Measurements from ENCODE around the gene FAM241A.
"Not testable (repeated sequence)": the region's sequence is repeated elsewhere in the genome, so short reads cannot be mapped to it uniquely, and the experiment has no call there.

Gene FAM241A

GRCh38 chr4:112153211-112153791 lies 8.0 kb downstream of the FAM241A start:
- H3K9ac ChIP-seq (ENCODE audit: low read length) = no peak overlapping the region
- no peaks in the 10 kb centered on the region for H3K9me3 ChIP-seq (ENCODE audit: control insufficient read depth, insufficient read depth, low read depth, low read length)
- peaks cover 5% of the 10 kb centered on the region for H3K27me3 ChIP-seq (ENCODE audit: control insufficient read depth, insufficient read depth, low read length)
- H3K36me3 ChIP-seq (ENCODE audit: control insufficient read depth, insufficient read depth, low read length) = no peaks in the 10 kb centered on the region
- no peaks in the 10 kb centered on the region for H3K4me1 ChIP-seq (ENCODE audit: control insufficient read depth, insufficient read depth, low read length)
- H3K27ac ChIP-seq (ENCODE audit: low read depth, low read length) = no peak overlapping the region
- H3K4me3 ChIP-seq (ENCODE audit: low read depth, low read length) = no peak overlapping the region

- Histone ChIP-seq H3K4me1 (ENCODE audit: control insufficient read depth, insufficient read depth, low read length) (no peaks in the 10 kb centered on the region), H3K4me3 (ENCODE audit: low read depth, low read length) (no peak overlapping the region), H3K36me3 (ENCODE audit: control insufficient read depth, insufficient read depth, low read length) (no peaks in the 10 kb centered on the region), H3K9me3 (ENCODE audit: control insufficient read depth, insufficient read depth, low read depth, low read length) (no peaks in the 10 kb centered on the region), H3K27me3 (ENCODE audit: control insufficient read depth, insufficient read depth, low read length) (no peaks in the 10 kb centered on the region), H3K9ac (ENCODE audit: low read length) (no peak overlapping the region), H3K27ac (ENCODE audit: low read depth, low read length) (no peak overlapping the region)
Measured at GRCh38 chr4:112156112-112156511, 10.9 kb downstream of the FAM241A start.

GRCh38 chr4:112156553-112156952 lies 11.3 kb downstream of the FAM241A start:
- H3K36me3 ChIP-seq (ENCODE audit: control insufficient read depth, insufficient read depth, low read length) = no peaks in the 10 kb centered on the region
- no peak overlapping the region for H3K9ac ChIP-seq (ENCODE audit: low read length)
- H3K4me1 ChIP-seq (ENCODE audit: control insufficient read depth, insufficient read depth, low read length) = no peaks in the 10 kb centered on the region
- no peak overlapping the region for H3K27ac ChIP-seq (ENCODE audit: low read depth, low read length)
- no peaks in the 10 kb centered on the region for H3K27me3 ChIP-seq (ENCODE audit: control insufficient read depth, insufficient read depth, low read length)
- H3K4me3 ChIP-seq (ENCODE audit: low read depth, low read length) = no peak overlapping the region
- H3K9me3 ChIP-seq (ENCODE audit: control insufficient read depth, insufficient read depth, low read depth, low read length) = no peaks in the 10 kb centered on the region

GRCh38 chr4:112163706-112164105 lies 18.5 kb downstream of the FAM241A start:
- not testable (repeated sequence) for H3K4me3 ChIP-seq (ENCODE audit: low read depth, low read length); H3K27ac ChIP-seq (ENCODE audit: low read depth, low read length); H3K27me3 ChIP-seq (ENCODE audit: control insufficient read depth, insufficient read depth, low read length); H3K4me1 ChIP-seq (ENCODE audit: control insufficient read depth, insufficient read depth, low read length); H3K9ac ChIP-seq (ENCODE audit: low read length); H3K36me3 ChIP-seq (ENCODE audit: control insufficient read depth, insufficient read depth, low read length); H3K9me3 ChIP-seq (ENCODE audit: control insufficient read depth, insufficient read depth, low read depth, low read length)

GRCh38 chr4:112167794-112168193 lies 22.5 kb downstream of the FAM241A start:
- Histone ChIP-seq H3K4me3 (ENCODE audit: low read depth, low read length) (no peak overlapping the region), H3K9ac (ENCODE audit: low read length) (no peak overlapping the region), H3K36me3 (ENCODE audit: control insufficient read depth, insufficient read depth, low read length) (no peaks in the 10 kb centered on the region), H3K27me3 (ENCODE audit: control insufficient read depth, insufficient read depth, low read length) (no peaks in the 10 kb centered on the region), H3K27ac (ENCODE audit: low read depth, low read length) (no peak overlapping the region), H3K4me1 (ENCODE audit: control insufficient read depth, insufficient read depth, low read length) (no peaks in the 10 kb centered on the region), H3K9me3 (ENCODE audit: control insufficient read depth, insufficient read depth, low read depth, low read length) (no peaks in the 10 kb centered on the region)

GRCh38 chr4:112168719-112169500 lies 23.7 kb downstream of the FAM241A start:
- Histone ChIP-seq H3K27me3 (ENCODE audit: control insufficient read depth, insufficient read depth, low read length) (no peaks in the 10 kb centered on the region), H3K27ac (ENCODE audit: low read depth, low read length) (no peak overlapping the region), H3K4me3 (ENCODE audit: low read depth, low read length) (no peak overlapping the region), H3K36me3 (ENCODE audit: control insufficient read depth, insufficient read depth, low read length) (no peaks in the 10 kb centered on the region), H3K9ac (ENCODE audit: low read length) (no peak overlapping the region), H3K4me1 (ENCODE audit: control insufficient read depth, insufficient read depth, low read length) (no peaks in the 10 kb centered on the region), H3K9me3 (ENCODE audit: control insufficient read depth, insufficient read depth, low read depth, low read length) (no peaks in the 10 kb centered on the region)

GRCh38 chr4:112170451-112170993 lies 25.3 kb downstream of the FAM241A start:
- Histone ChIP-seq H3K36me3 (ENCODE audit: control insufficient read depth, insufficient read depth, low read length) (no peaks in the 10 kb centered on the region), H3K4me3 (ENCODE audit: low read depth, low read length) (no peak overlapping the region), H3K4me1 (ENCODE audit: control insufficient read depth, insufficient read depth, low read length) (no peaks in the 10 kb centered on the region), H3K27me3 (ENCODE audit: control insufficient read depth, insufficient read depth, low read length) (no peaks in the 10 kb centered on the region), H3K9me3 (ENCODE audit: control insufficient read depth, insufficient read depth, low read depth, low read length) (no peaks in the 10 kb centered on the region), H3K9ac (ENCODE audit: low read length) (no peak overlapping the region), H3K27ac (ENCODE audit: low read depth, low read length) (no peak overlapping the region)

GRCh38 chr4:112171051-112171763 lies 26.0 kb downstream of the FAM241A start:
- not testable (repeated sequence) for H3K36me3 ChIP-seq (ENCODE audit: control insufficient read depth, insufficient read depth, low read length); H3K27me3 ChIP-seq (ENCODE audit: control insufficient read depth, insufficient read depth, low read length); H3K4me3 ChIP-seq (ENCODE audit: low read depth, low read length); H3K4me1 ChIP-seq (ENCODE audit: control insufficient read depth, insufficient read depth, low read length); H3K27ac ChIP-seq (ENCODE audit: low read depth, low read length); H3K9ac ChIP-seq (ENCODE audit: low read length); H3K9me3 ChIP-seq (ENCODE audit: control insufficient read depth, insufficient read depth, low read depth, low read length)

GRCh38 chr4:112172180-112172579 lies 26.9 kb downstream of the FAM241A start:
- Histone ChIP-seq H3K27ac (ENCODE audit: low read depth, low read length) (no peak overlapping the region), H3K4me1 (ENCODE audit: control insufficient read depth, insufficient read depth, low read length) (no peaks in the 10 kb centered on the region), H3K27me3 (ENCODE audit: control insufficient read depth, insufficient read depth, low read length) (no peaks in the 10 kb centered on the region), H3K9me3 (ENCODE audit: control insufficient read depth, insufficient read depth, low read depth, low read length) (no peaks in the 10 kb centered on the region), H3K4me3 (ENCODE audit: low read depth, low read length) (no peak overlapping the region), H3K36me3 (ENCODE audit: control insufficient read depth, insufficient read depth, low read length) (no peaks in the 10 kb centered on the region), H3K9ac (ENCODE audit: low read length) (no peak overlapping the region)

- H3K36me3 ChIP-seq (ENCODE audit: control insufficient read depth, insufficient read depth, low read length) = no peaks in the 10 kb centered on the region
- no peak overlapping the region for H3K9ac ChIP-seq (ENCODE audit: low read length)
- no peak overlapping the region for H3K4me3 ChIP-seq (ENCODE audit: low read depth, low read length)
- no peaks in the 10 kb centered on the region for H3K27me3 ChIP-seq (ENCODE audit: control insufficient read depth, insufficient read depth, low read length)
- H3K27ac ChIP-seq (ENCODE audit: low read depth, low read length) = no peak overlapping the region
- no peaks in the 10 kb centered on the region for H3K4me1 ChIP-seq (ENCODE audit: control insufficient read depth, insufficient read depth, low read length)
- H3K9me3 ChIP-seq (ENCODE audit: control insufficient read depth, insufficient read depth, low read depth, low read length) = no peaks in the 10 kb centered on the region
Measured at GRCh38 chr4:112173593-112174558, 28.6 kb downstream of the FAM241A start.
